ENCODE results near the gene ZNF580.

ZNF580 gene

GRCh38 chr19:55642153-55643002, 1.6 kb downstream of the ZNF580 start (continued):
- TF ChIP-seq ZBTB8A (tag by site-specific recombination; IDR thresholded peaks at IDR 0.05) (no peak), YY1 (tag by site-specific recombination; IDR thresholded peaks at IDR 0.05) (no peak), ZFHX2 (tag by site-specific recombination; conservative IDR thresholded peaks at IDR 0.05) (0 out of 2 replicates have a peak, but pooled peaks have one; percentile 14), GLIS2 (tag by site-specific recombination; IDR thresholded peaks at IDR 0.05) (peak; percentile 73), TSHZ1 (tag by site-specific recombination; IDR thresholded peaks at IDR 0.05; ENCODE audit: borderline replicate concordance) (no peak), ZNF768 (tag by site-specific recombination; IDR thresholded peaks at IDR 0.05) (no peak), ZNF639 (tag by site-specific recombination; IDR thresholded peaks at IDR 0.05) (no peak), ZNF302 (tag by site-specific recombination; IDR thresholded peaks at IDR 0.05; ENCODE audit: low read depth) (no peak), ZNF202 (tag by site-specific recombination; IDR thresholded peaks at IDR 0.05; ENCODE audit: borderline replicate concordance) (no peak), MEIS1 (CRISPR knock-in tag; IDR thresholded peaks at IDR 0.05; ENCODE audit: borderline replicate concordance) (no peak), ZNF791 (tag by site-specific recombination; IDR thresholded peaks at IDR 0.05) (no peak), PRDM1 (tag by site-specific recombination; IDR thresholded peaks at IDR 0.05) (peak; percentile 93), ZBTB10 (tag by site-specific recombination; IDR thresholded peaks at IDR 0.05) (peak; percentile 38; the same call in 1 of the 2 replicates), ZNF549 (tag by site-specific recombination; IDR thresholded peaks at IDR 0.05) (no peak), ZNF704 (tag by site-specific recombination; IDR thresholded peaks at IDR 0.05) (no peak), GLI2 (tag by site-specific recombination; IDR thresholded peaks at IDR 0.05; ENCODE audit: borderline replicate concordance, low read depth) (no peak), ZNF561 (tag by site-specific recombination; IDR thresholded peaks at IDR 0.05; ENCODE audit: borderline replicate concordance) (no peak), ZNF266 (tag by site-specific recombination; IDR thresholded peaks at IDR 0.05; ENCODE audit: low read depth) (no peak), HIC1 (tag by site-specific recombination; IDR thresholded peaks at IDR 0.05) (no peak), ZNF10 (tag by site-specific recombination; IDR thresholded peaks at IDR 0.05) (no peak), ZNF488 (tag by site-specific recombination; IDR thresholded peaks at IDR 0.05) (no peak)
- TF ChIP-seq, protein P1, sequence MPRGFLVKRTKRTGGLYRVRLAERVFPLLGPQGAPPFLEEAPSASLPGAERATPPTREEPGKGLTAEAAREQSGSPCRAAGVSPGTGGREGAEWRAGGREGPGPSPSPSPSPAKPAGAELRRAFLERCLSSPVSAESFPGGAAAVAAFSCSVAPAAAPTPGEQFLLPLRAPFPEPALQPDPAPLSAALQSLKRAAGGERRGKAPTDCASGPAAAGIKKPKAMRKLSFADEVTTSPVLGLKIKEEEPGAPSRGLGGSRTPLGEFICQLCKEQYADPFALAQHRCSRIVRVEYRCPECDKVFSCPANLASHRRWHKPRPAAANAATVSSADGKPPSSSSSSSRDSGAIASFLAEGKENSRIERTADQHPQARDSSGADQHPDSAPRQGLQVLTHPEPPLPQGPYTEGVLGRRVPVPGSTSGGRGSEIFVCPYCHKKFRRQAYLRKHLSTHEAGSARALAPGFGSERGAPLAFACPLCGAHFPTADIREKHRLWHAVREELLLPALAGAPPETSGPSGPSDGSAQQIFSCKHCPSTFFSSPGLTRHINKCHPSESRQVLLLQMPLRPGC (tag by site-specific recombination; IDR thresholded peaks at IDR 0.05): no peak

All from HEK293 (cell line).